ENCODE results near the gene C8B. TPM values are rescaled to one million over a fixed set of nuclear protein-coding genes. Genes with fewer than 3 reads are reported as not detected.

Gene C8B
- total and polyA plus RNA-seq, 2 experiments from 2014 or later: not detected

DNA sequence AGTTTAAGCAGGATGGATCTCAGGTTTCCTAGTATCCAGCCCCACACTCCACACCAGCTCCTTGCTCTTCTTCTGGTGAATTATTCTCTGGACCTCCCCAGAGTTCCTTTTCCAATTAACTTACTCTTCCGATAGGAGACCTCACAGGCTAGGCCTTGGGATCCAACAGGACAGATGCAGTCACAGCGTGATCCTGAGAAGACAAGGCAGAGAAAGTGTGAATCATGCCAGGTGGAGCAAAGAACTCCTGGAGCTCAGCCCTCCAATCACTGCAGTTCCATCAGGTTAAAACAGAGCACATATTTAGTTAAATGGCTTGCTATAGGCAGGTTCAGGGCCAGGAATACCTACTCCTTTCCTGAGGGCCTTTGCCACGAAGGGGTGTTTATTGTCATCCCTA is 34.1 kb downstream of the C8B start:
- Mint-ChIP-seq H3K36me3 (ENCODE audit: low read depth) (no peaks in the 10 kb centered on the region), H3K27ac (no peak overlapping the region), H3K4me3 (no peak overlapping the region), H3K9me3 (no peaks in the 10 kb centered on the region), H3K4me1 (peaks cover 16% of the 10 kb centered on the region), H3K27me3 (ENCODE audit: insufficient read depth, low read depth, poor library complexity) (no peaks in the 10 kb centered on the region)
- no peaks in the 10 kb centered on the region for H3K36me3 ChIP-seq (ENCODE audit: insufficient read depth)
- peaks cover 15% of the 10 kb centered on the region for H3K4me1 ChIP-seq (ENCODE audit: insufficient read depth)
- no peak for DNase-seq (ENCODE audit: low spot score)
- no peaks in the 10 kb centered on the region for H3K27me3 ChIP-seq (ENCODE audit: insufficient read depth)
- TF ChIP-seq ZNF114 (CRISPR knock-in tag; IDR thresholded peaks at IDR 0.05) (no peak), NANOG (IDR thresholded peaks at IDR 0.05; ENCODE audit: borderline replicate concordance) (no peak), JUNB (IDR thresholded peaks at IDR 0.05; ENCODE audit: unreplicated experiment) (no peak), POLR2AphosphoS5 (IDR thresholded peaks at IDR 0.05; ENCODE audit: low read depth) (no peak)
- TF ChIP-seq, protein P1, sequence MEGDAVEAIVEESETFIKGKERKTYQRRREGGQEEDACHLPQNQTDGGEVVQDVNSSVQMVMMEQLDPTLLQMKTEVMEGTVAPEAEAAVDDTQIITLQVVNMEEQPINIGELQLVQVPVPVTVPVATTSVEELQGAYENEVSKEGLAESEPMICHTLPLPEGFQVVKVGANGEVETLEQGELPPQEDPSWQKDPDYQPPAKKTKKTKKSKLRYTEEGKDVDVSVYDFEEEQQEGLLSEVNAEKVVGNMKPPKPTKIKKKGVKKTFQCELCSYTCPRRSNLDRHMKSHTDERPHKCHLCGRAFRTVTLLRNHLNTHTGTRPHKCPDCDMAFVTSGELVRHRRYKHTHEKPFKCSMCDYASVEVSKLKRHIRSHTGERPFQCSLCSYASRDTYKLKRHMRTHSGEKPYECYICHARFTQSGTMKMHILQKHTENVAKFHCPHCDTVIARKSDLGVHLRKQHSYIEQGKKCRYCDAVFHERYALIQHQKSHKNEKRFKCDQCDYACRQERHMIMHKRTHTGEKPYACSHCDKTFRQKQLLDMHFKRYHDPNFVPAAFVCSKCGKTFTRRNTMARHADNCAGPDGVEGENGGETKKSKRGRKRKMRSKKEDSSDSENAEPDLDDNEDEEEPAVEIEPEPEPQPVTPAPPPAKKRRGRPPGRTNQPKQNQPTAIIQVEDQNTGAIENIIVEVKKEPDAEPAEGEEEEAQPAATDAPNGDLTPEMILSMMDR (conservative IDR thresholded peaks at IDR 0.05; ENCODE audit: low read depth in 2 of 2): no peak
- TF ChIP-seq, protein P2, sequence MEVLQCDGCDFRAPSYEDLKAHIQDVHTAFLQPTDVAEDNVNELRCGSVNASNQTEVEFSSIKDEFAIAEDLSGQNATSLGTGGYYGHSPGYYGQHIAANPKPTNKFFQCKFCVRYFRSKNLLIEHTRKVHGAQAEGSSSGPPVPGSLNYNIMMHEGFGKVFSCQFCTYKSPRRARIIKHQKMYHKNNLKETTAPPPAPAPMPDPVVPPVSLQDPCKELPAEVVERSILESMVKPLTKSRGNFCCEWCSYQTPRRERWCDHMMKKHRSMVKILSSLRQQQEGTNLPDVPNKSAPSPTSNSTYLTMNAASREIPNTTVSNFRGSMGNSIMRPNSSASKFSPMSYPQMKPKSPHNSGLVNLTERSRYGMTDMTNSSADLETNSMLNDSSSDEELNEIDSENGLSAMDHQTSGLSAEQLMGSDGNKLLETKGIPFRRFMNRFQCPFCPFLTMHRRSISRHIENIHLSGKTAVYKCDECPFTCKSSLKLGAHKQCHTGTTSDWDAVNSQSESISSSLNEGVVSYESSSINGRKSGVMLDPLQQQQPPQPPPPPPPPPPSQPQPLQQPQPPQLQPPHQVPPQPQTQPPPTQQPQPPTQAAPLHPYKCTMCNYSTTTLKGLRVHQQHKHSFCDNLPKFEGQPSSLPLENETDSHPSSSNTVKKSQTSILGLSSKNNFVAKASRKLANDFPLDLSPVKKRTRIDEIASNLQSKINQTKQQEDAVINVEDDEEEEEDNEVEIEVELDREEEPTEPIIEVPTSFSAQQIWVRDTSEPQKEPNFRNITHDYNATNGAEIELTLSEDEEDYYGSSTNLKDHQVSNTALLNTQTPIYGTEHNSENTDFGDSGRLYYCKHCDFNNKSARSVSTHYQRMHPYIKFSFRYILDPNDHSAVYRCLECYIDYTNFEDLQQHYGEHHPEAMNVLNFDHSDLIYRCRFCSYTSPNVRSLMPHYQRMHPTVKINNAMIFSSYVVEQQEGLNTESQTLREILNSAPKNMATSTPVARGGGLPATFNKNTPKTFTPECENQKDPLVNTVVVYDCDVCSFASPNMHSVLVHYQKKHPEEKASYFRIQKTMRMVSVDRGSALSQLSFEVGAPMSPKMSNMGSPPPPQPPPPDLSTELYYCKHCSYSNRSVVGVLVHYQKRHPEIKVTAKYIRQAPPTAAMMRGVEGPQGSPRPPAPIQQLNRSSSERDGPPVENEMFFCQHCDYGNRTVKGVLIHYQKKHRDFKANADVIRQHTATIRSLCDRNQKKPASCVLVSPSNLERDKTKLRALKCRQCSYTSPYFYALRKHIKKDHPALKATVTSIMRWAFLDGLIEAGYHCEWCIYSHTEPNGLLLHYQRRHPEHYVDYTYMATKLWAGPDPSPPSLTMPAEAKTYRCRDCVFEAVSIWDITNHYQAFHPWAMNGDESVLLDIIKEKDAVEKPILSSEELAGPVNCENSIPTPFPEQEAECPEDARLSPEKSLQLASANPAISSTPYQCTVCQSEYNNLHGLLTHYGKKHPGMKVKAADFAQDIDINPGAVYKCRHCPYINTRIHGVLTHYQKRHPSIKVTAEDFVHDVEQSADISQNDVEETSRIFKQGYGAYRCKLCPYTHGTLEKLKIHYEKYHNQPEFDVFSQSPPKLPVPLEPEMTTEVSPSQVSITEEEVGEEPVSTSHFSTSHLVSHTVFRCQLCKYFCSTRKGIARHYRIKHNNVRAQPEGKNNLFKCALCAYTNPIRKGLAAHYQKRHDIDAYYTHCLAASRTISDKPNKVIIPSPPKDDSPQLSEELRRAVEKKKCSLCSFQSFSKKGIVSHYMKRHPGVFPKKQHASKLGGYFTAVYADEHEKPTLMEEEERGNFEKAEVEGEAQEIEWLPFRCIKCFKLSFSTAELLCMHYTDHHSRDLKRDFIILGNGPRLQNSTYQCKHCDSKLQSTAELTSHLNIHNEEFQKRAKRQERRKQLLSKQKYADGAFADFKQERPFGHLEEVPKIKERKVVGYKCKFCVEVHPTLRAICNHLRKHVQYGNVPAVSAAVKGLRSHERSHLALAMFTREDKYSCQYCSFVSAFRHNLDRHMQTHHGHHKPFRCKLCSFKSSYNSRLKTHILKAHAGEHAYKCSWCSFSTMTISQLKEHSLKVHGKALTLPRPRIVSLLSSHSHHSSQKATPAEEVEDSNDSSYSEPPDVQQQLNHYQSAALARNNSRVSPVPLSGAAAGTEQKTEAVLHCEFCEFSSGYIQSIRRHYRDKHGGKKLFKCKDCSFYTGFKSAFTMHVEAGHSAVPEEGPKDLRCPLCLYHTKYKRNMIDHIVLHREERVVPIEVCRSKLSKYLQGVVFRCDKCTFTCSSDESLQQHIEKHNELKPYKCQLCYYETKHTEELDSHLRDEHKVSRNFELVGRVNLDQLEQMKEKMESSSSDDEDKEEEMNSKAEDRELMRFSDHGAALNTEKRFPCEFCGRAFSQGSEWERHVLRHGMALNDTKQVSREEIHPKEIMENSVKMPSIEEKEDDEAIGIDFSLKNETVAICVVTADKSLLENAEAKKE (CRISPR knock-in tag; IDR thresholded peaks at IDR 0.05): no peak
- no peaks in the 10 kb centered on the region for H3F3A ChIP-seq (replicated peaks; ENCODE audit: low read depth)
- H3K79me2 ChIP-seq (replicated peaks; ENCODE audit: insufficient read depth): no peaks in the 10 kb centered on the region
- no peaks in the 10 kb centered on the region for H3K9me2 ChIP-seq (ENCODE audit: insufficient read depth)
- H2AFZ ChIP-seq: no peak overlapping the region
- no peak overlapping the region for H3K27ac ChIP-seq (ENCODE audit: low read depth)
- no peak for ATAC-seq
- no peak overlapping the region for H3K4me3 ChIP-seq
- H3K4me2 ChIP-seq: no peak overlapping the region
- no peaks in the 10 kb centered on the region for H4K20me1 ChIP-seq (replicated peaks; ENCODE audit: insufficient read depth)

Data from GM23338 (cell line).